Fibroblast of lung (primary cell): ENCODE results near the gene VKORC1L1. TPM values are rescaled to one million over a fixed set of nuclear protein-coding genes. Genes with fewer than 3 reads are reported as not detected.
"Not testable (repeated sequence)": the region's sequence is repeated elsewhere in the genome, so short reads cannot be mapped to it uniquely, and the experiment has no call there.

Experiments used
- DNase-seq, 2 donors: peaks; one replicate each; pipeline versions ENCODE4 v3.0.0 to v3.0.0-alpha.2; 2010; ENCODE audit warnings: low read depth in 2 of 2
- H2AFZ ChIP-seq: 2 replicates; pipeline ENCODE4 v1.5.1; 2012; ENCODE audit warnings: low read length, control low read depth, inconsistent platforms
- H3K27ac ChIP-seq: 2 replicates; pipeline ENCODE4 v1.5.1; 2011; ENCODE audit warnings: low read length, control low read depth; ENCODE audit not compliant: insufficient read depth
- H3K27me3 ChIP-seq: 2 replicates; pipeline ENCODE4 v1.5.1; 2011; ENCODE audit warnings: mild to moderate bottlenecking, low read length; ENCODE audit not compliant: control insufficient read depth, insufficient read depth
- H3K36me3 ChIP-seq: 2 replicates; pipeline ENCODE4 v1.5.1; 2011; ENCODE audit warnings: low read length; ENCODE audit not compliant: control insufficient read depth, insufficient read depth
- H3K4me1 ChIP-seq: 2 replicates; pipeline ENCODE4 v1.5.1; 2011; ENCODE audit warnings: low read length; ENCODE audit not compliant: control insufficient read depth, insufficient read depth; ENCODE audit errors: extremely low read depth
- H3K4me2 ChIP-seq: 2 replicates; pipeline ENCODE4 v1.5.1; 2011; ENCODE audit warnings: low read length, control low read depth; ENCODE audit not compliant: insufficient read depth; ENCODE audit errors: extremely low read depth
- H3K4me3 ChIP-seq, 4 experiments: fragments of 200-600 bp in 1 of 4; sonication (generic) in 1 of 4; replicated peaks in 1 of 4; 2 replicates each; pipeline ENCODE4 v1.5.1; 2011 to 2016; ENCODE audit warnings: low read length in 4 of 4, low read depth in 3 of 4, mild to moderate bottlenecking in 3 of 4, control low read depth in 2 of 4, inconsistent platforms in 1 of 4, mixed read lengths in 1 of 4; ENCODE audit not compliant: insufficient read depth in 1 of 4; ENCODE audit errors: control extremely low read depth in 1 of 4
- H3K79me2 ChIP-seq: 2 replicates; pipeline ENCODE4 v1.5.1; 2012; ENCODE audit warnings: mild to moderate bottlenecking, low read length, inconsistent platforms; ENCODE audit not compliant: control insufficient read depth, insufficient read depth
- H3K9ac ChIP-seq: 2 replicates; pipeline ENCODE4 v1.5.1; 2011; ENCODE audit warnings: mild to moderate bottlenecking, low read length, control low read depth; ENCODE audit not compliant: insufficient read depth
- H3K9me3 ChIP-seq: 2 replicates; pipeline ENCODE4 v1.5.1; 2012; ENCODE audit warnings: low read depth, low read length; ENCODE audit not compliant: control insufficient read depth, insufficient read depth
- H4K20me1 ChIP-seq: 2 replicates; pipeline ENCODE4 v1.5.1; 2011; ENCODE audit warnings: low read length; ENCODE audit not compliant: control insufficient read depth, insufficient read depth; ENCODE audit errors: extremely low read depth
- EZH2 ChIP-seq: IDR thresholded peaks from 2 replicates; pipeline ENCODE4 v1.5.1; 2012; ENCODE audit warnings: low read length, control low read depth, mild to moderate bottlenecking; ENCODE audit errors: missing control alignments
- polyA plus RNA-seq, 2 donors: library from polyadenylated mRNA; depleted of rRNA in 1 of 2; stranded (reverse) in 1 of 2; unstranded in 1 of 2; fragments of >200 nt; gene quantifications; 2 replicates each; pipeline ENCODE4 v1.2.1, GENCODE V29; 2011 to 2012; ENCODE audit warnings: missing spikeins in 1 of 2
- total RNA-seq: library from RNA; depleted of rRNA; stranded (reverse); fragments of >200 nt; gene quantifications from 2 replicates; pipeline ENCODE4 v1.2.1, GENCODE V29; 2014
- TF ChIP-seq, protein P1 (sequence below), 2 donors: IDR thresholded peaks in 1 of 2; conservative IDR thresholded peaks in 1 of 2; 1 replicate in 1 of 2; 2 replicates in 1 of 2; pipeline ENCODE4 v1.5.1; 2011 to 2012; ENCODE audit warnings: low read length in 2 of 2, control low read depth in 1 of 2, inconsistent platforms in 1 of 2, low read depth in 1 of 2, mild to moderate bottlenecking in 1 of 2

Gene VKORC1L1
- total and polyA plus RNA-seq, 2 donors (not counting 1 experiment from before 2014, with no cell fraction given), result 12.7 to 24.2 TPM

DNA sequence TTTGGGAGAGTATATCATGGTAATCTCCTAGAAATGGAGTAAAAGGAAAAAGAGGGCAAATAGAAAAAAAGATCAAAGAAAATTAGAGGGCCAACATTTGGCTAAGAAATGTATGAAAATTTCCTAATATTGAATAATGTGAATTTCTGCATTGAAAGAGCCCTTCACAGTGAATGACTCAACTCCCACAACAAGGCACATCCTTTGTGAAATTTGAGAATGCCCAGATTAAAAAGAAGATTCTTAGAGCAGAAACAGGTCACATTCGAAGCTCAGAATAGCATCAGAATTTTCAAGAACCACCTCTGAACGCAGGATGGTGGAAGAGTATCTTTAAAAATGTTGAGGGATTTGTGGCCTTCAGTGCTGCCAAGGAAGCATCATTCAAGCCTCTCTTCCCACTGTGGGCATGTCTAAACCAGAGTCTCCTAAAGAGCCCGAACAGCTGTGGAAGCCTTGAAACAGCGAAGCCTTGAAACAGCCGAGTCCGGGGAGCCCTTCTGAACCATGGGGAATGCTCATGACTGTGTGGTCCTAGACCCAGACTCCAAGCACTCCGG lies 65.5 kb downstream of the VKORC1L1 start:
- Histone ChIP-seq H3K9me3 (no peaks in the 10 kb centered on the region), H3K4me1 (no peaks in the 10 kb centered on the region), H2AFZ (no peak overlapping the region), H3K4me3 (no peak overlapping the region), H3K9ac (no peak overlapping the region), H3K36me3 (no peaks in the 10 kb centered on the region), H3K27ac (no peak overlapping the region), H3K27me3 (no peaks in the 10 kb centered on the region), H3K79me2 (peaks cover 6% of the 10 kb centered on the region), H4K20me1 (no peaks in the 10 kb centered on the region), H3K4me2 (no peak overlapping the region)
- no peak for TF ChIP-seq EZH2
- TF ChIP-seq, protein P1, sequence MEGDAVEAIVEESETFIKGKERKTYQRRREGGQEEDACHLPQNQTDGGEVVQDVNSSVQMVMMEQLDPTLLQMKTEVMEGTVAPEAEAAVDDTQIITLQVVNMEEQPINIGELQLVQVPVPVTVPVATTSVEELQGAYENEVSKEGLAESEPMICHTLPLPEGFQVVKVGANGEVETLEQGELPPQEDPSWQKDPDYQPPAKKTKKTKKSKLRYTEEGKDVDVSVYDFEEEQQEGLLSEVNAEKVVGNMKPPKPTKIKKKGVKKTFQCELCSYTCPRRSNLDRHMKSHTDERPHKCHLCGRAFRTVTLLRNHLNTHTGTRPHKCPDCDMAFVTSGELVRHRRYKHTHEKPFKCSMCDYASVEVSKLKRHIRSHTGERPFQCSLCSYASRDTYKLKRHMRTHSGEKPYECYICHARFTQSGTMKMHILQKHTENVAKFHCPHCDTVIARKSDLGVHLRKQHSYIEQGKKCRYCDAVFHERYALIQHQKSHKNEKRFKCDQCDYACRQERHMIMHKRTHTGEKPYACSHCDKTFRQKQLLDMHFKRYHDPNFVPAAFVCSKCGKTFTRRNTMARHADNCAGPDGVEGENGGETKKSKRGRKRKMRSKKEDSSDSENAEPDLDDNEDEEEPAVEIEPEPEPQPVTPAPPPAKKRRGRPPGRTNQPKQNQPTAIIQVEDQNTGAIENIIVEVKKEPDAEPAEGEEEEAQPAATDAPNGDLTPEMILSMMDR (conservative IDR thresholded peaks at IDR 0.05 in 1 of 2, IDR thresholded peaks at IDR 0.05 in 1 of 2; ENCODE audit: low read depth in 1 of 2, low read length in 2 of 2), result no peak
- DNase-seq, result peak; percentile 29 to 43

- not testable (repeated sequence) for H3K9ac ChIP-seq, H3K79me2 ChIP-seq, H3K36me3 ChIP-seq, H3K9me3 ChIP-seq, H4K20me1 ChIP-seq, H3K4me2 ChIP-seq, DNase-seq, H2AFZ ChIP-seq, H3K4me1 ChIP-seq, H3K27ac ChIP-seq, H3K27me3 ChIP-seq, H3K4me3 ChIP-seq
These were observed 72.9 kb downstream of the VKORC1L1 start for GRCh38 chr7:65945787-65946186.

DNA sequence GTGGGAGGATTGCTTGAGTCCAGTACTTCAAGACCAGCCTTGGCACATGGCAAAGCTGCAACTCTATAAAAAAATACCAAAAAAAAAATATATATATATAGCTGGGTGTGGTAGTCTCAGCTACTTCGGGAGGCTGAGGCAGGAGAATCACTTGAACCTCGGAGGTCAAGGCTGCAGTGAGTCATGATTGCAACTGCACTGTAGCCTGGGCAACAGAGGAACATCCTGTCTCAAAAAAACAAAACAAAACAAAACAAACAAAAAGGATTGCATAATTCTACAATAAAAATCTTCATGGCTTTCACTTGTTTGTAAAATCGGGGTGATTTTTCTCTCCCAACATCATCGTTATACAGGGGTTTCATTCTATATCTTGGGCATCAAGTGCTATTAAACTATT lies 74.0 kb downstream of the VKORC1L1 start:
- H3K9ac ChIP-seq, result no peak overlapping the region
- no peaks in the 10 kb centered on the region for H3K27me3 ChIP-seq
- H4K20me1 ChIP-seq, result no peaks in the 10 kb centered on the region
- H3K4me1 ChIP-seq, result no peaks in the 10 kb centered on the region
- no peak overlapping the region for H3K4me3 ChIP-seq
- H3K4me2 ChIP-seq, result no peak overlapping the region
- peak; percentile 7 to 75 for DNase-seq
- H3K36me3 ChIP-seq, result no peaks in the 10 kb centered on the region
- no peaks in the 10 kb centered on the region for H3K79me2 ChIP-seq
- peak overlapping the region; percentile 34 for H3K27ac ChIP-seq
- no peaks in the 10 kb centered on the region for H3K9me3 ChIP-seq
- no peak overlapping the region for H2AFZ ChIP-seq
- TF ChIP-seq EZH2, result no peak
- TF ChIP-seq, protein P1 (conservative IDR thresholded peaks at IDR 0.05 in 1 of 2, IDR thresholded peaks at IDR 0.05 in 1 of 2; ENCODE audit: low read depth in 1 of 2, low read length in 2 of 2), result no peak
